HepG2 (cell line): ENCODE data around the gene RPS15A. TPM values are rescaled to one million over a fixed set of nuclear protein-coding genes. Genes with fewer than 3 reads are reported as not detected.
A peak's percentile ranks its signal among the peaks of the same experiment; 100 is the strongest.

Experiments
- CENPT ChIP-seq: sonication (generic); formaldehyde crosslinking; IDR thresholded peaks from 2 replicates; pipeline ENCODE4 v1.8.0; 2022; ENCODE audit warnings: low read depth, mild to moderate bottlenecking, moderate library complexity, missing genetic modification reagents
- GATAD2A ChIP-seq: IDR thresholded peaks from 2 replicates; pipeline ENCODE4 v1.6.1; 2016
- HNRNPK ChIP-seq: fragments of 200-400 bp; formaldehyde crosslinking; IDR thresholded peaks from 2 replicates; pipeline ENCODE4 v1.6.1; 2018; ENCODE audit warnings: low read length, low read depth, moderate library complexity, mild to moderate bottlenecking; ENCODE audit not compliant: poor library complexity, severe bottlenecking
- KDM2A ChIP-seq: sonication (generic); formaldehyde crosslinking; IDR thresholded peaks from 2 replicates; pipeline ENCODE4 v1.4.0; 2020; ENCODE audit warnings: low read depth, missing genetic modification reagents, borderline replicate concordance
- MYNN ChIP-seq: sonication (generic); formaldehyde crosslinking; IDR thresholded peaks from 2 replicates; pipeline ENCODE4 v1.4.0; 2020; ENCODE audit warnings: mild to moderate bottlenecking, low read depth, missing genetic modification reagents
- NFYC ChIP-seq: IDR thresholded peaks from 2 replicates; pipeline ENCODE4 v1.6.1; 2016; ENCODE audit warnings: missing genetic modification reagents, missing compliant biosample characterization
- NR3C1 ChIP-seq: sonication (generic); formaldehyde crosslinking; IDR thresholded peaks from 2 replicates; pipeline ENCODE4 v1.4.0; 2020; ENCODE audit warnings: missing genetic modification reagents
- SPEN ChIP-seq: sonication (generic); formaldehyde crosslinking; IDR thresholded peaks from 2 replicates; pipeline ENCODE4 v1.5.1; 2020; ENCODE audit warnings: low read depth, mild to moderate bottlenecking, missing genetic modification reagents
- TMF1 ChIP-seq: sonication (generic); formaldehyde crosslinking; IDR thresholded peaks from 2 replicates; pipeline ENCODE4 v1.8.1; 2022; ENCODE audit warnings: low read depth, missing genetic modification reagents
- TRIM24 ChIP-seq: sonication (generic); formaldehyde crosslinking; IDR thresholded peaks from 2 replicates; pipeline ENCODE4 v1.8.0; 2022; ENCODE audit warnings: mild to moderate bottlenecking, missing genetic modification reagents
- TSC22D2 ChIP-seq: sonication (generic); formaldehyde crosslinking; IDR thresholded peaks from 2 replicates; pipeline ENCODE4 v1.5.1; 2020; ENCODE audit warnings: missing genetic modification reagents, mild to moderate bottlenecking, borderline replicate concordance
- ZFX ChIP-seq: sonication (generic); formaldehyde crosslinking; IDR thresholded peaks from 2 replicates; pipeline ENCODE4 v1.4.0; 2020; ENCODE audit warnings: mild to moderate bottlenecking, low read depth, missing genetic modification reagents, moderate library complexity
- ZNF121 ChIP-seq: sonication (generic); formaldehyde crosslinking; IDR thresholded peaks from 2 replicates; pipeline ENCODE4 v1.5.0; 2020; ENCODE audit warnings: mild to moderate bottlenecking, missing genetic modification reagents
- ZNF337 ChIP-seq: sonication (generic); formaldehyde crosslinking; IDR thresholded peaks from 2 replicates; pipeline ENCODE4 v1.5.1; 2020; ENCODE audit warnings: missing genetic modification reagents, low read depth, mild to moderate bottlenecking, borderline replicate concordance
- ZNF607 ChIP-seq: sonication (generic); formaldehyde crosslinking; IDR thresholded peaks from 2 replicates; pipeline ENCODE4 v1.5.1; 2020; ENCODE audit warnings: missing genetic modification reagents, mild to moderate bottlenecking, borderline replicate concordance
- polyA plus RNA-seq, 8 experiments: library from polyadenylated mRNA; depleted of rRNA in 3 of 8; stranded (reverse) in 7 of 8; unstranded in 1 of 8; fragments of >200 nt; fragmentation: Illumina TruSeq in 4 of 8; extraction: Trizol in 4 of 8; gene quantifications; 2 replicates each; pipeline versions ENCODE4 v1.2.1 to v1.2.3, GENCODE V29; 2011 to 2016; ENCODE audit warnings: low read depth in 4 of 8, missing spikeins in 1 of 8, mixed read lengths in 1 of 8; ENCODE audit not compliant: insufficient read depth in 1 of 8
- total RNA-seq, 5 experiments: library from RNA; depleted of rRNA; stranded (reverse); fragments of >200 nt; fragmentation: Illumina TruSeq; extraction: Trizol; gene quantifications; 2 replicates each; pipeline ENCODE4 v1.2.3, GENCODE V29; 2016; ENCODE audit warnings: low read depth in 1 of 5
- TF ChIP-seq, protein P1 (sequence below): sonication (generic); formaldehyde crosslinking; IDR thresholded peaks from 2 replicates; pipeline ENCODE4 v1.5.0; 2020; ENCODE audit warnings: missing genetic modification reagents
- TF ChIP-seq, protein P2 (sequence below): sonication (generic); formaldehyde crosslinking; IDR thresholded peaks from 2 replicates; pipeline ENCODE4 v1.4.0; 2020; ENCODE audit warnings: mild to moderate bottlenecking, missing genetic modification reagents
- TF ChIP-seq, protein P3 (sequence below): sonication (generic); formaldehyde crosslinking; IDR thresholded peaks from 2 replicates; pipeline ENCODE4 v1.9.0; 2021; ENCODE audit warnings: missing genetic modification reagents, mild to moderate bottlenecking, borderline replicate concordance
- TF ChIP-seq, protein P4 (sequence below): IDR thresholded peaks from 2 replicates; pipeline ENCODE4 v1.6.1; 2016
- TF ChIP-seq, protein P5 (sequence below): sonication (generic); formaldehyde crosslinking; IDR thresholded peaks from 2 replicates; pipeline ENCODE4 v1.5.1; 2020; ENCODE audit warnings: missing genetic modification reagents, mild to moderate bottlenecking, borderline replicate concordance

Gene RPS15A
- total and polyA plus RNA-seq, 2 of the 13 experiments (the other 11 are each of a cell fraction or from before 2014, with no cell fraction given), result 5,489 to 9,457 TPM

DNA sequence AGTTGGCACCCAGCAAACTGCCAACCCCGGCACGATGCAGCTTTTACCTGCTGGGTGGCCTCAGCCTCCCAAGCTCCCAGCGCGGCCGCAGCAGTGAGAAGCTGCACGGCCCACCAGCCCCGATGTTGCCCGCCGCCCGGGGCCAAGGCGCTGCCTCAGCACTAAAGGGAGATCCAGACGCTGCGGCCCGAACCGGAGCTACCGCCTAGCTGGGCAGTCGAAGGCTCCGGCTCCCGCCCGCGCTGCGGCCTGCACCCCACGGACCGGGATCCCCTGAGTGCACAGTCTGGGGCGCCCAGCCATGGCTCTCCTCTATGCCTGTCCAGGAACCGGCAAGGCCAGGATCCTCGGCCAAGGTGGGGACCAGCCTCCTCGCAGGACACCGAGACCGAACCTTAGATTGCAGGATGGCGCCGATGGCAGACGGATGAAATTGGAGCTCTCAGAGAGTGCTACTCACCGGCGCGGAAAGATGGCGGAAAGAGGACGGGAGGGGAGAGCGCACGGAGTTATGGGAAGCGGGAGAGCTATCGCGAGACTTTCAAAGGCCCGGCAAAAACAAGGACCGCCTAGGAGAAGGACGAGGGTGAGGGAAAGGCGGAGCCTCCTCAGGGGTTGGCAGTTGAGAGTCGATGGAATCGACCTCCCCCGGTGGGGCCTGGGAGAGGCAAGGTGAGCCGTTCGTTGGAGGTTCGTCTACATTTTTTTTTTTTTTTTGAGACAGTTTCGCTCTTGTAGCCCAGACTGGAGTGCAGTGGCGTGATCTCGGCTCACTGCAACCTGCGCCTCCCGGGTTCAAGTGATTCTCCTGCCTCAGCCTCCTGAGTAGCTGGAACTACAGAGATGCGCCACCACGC lies at the start of gene RPS15A (continued):
- TF ChIP-seq SPEN (CRISPR knock-in tag) (peak; percentile 100), NFYC (CRISPR knock-in tag) (0 out of 2 replicates have a peak, but pooled peaks have one; percentile 40), NR3C1 (no peak), GATAD2A (CRISPR knock-in tag) (peak; percentile 83), HNRNPK (peak; percentile 22), ZNF607 (CRISPR knock-in tag) (peak; percentile 98), TMF1 (peak; percentile 94; the same call in 1 of the 2 replicates), KDM2A (peak; percentile 99), ZNF337 (CRISPR knock-in tag) (peak; percentile 97; the same call in 1 of the 2 replicates), TRIM24 (CRISPR knock-in tag) (no peak), ZFX (CRISPR knock-in tag) (peak; percentile 100), MYNN (CRISPR knock-in tag) (peak; percentile 93), CENPT (CRISPR knock-in tag) (peak; percentile 90), TSC22D2 (CRISPR knock-in tag) (peak; percentile 98), ZNF121 (CRISPR knock-in tag) (no peak)
- TF ChIP-seq, protein P1, sequence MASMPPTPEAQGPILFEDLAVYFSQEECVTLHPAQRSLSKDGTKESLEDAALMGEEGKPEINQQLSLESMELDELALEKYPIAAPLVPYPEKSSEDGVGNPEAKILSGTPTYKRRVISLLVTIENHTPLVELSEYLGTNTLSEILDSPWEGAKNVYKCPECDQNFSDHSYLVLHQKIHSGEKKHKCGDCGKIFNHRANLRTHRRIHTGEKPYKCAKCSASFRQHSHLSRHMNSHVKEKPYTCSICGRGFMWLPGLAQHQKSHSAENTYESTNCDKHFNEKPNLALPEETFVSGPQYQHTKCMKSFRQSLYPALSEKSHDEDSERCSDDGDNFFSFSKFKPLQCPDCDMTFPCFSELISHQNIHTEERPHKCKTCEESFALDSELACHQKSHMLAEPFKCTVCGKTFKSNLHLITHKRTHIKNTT (CRISPR knock-in tag), result no peak
- TF ChIP-seq, protein P2, sequence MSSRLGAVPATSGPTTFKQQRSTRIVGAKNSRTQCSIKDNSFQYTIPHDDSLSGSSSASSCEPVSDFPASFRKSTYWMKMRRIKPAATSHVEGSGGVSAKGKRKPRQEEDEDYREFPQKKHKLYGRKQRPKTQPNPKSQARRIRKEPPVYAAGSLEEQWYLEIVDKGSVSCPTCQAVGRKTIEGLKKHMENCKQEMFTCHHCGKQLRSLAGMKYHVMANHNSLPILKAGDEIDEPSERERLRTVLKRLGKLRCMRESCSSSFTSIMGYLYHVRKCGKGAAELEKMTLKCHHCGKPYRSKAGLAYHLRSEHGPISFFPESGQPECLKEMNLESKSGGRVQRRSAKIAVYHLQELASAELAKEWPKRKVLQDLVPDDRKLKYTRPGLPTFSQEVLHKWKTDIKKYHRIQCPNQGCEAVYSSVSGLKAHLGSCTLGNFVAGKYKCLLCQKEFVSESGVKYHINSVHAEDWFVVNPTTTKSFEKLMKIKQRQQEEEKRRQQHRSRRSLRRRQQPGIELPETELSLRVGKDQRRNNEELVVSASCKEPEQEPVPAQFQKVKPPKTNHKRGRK (CRISPR knock-in tag), result no peak
- TF ChIP-seq, protein P3, sequence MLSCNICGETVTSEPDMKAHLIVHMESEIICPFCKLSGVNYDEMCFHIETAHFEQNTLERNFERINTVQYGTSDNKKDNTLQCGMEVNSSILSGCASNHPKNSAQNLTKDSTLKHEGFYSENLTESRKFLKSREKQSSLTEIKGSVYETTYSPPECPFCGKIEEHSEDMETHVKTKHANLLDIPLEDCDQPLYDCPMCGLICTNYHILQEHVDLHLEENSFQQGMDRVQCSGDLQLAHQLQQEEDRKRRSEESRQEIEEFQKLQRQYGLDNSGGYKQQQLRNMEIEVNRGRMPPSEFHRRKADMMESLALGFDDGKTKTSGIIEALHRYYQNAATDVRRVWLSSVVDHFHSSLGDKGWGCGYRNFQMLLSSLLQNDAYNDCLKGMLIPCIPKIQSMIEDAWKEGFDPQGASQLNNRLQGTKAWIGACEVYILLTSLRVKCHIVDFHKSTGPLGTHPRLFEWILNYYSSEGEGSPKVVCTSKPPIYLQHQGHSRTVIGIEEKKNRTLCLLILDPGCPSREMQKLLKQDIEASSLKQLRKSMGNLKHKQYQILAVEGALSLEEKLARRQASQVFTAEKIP, result 0 out of 2 replicates have a peak, but pooled peaks have one; percentile 75
- TF ChIP-seq, protein P4, sequence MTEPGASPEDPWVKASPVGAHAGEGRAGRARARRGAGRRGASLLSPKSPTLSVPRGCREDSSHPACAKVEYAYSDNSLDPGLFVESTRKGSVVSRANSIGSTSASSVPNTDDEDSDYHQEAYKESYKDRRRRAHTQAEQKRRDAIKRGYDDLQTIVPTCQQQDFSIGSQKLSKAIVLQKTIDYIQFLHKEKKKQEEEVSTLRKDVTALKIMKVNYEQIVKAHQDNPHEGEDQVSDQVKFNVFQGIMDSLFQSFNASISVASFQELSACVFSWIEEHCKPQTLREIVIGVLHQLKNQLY (CRISPR knock-in tag), result peak; percentile 84; the same call in 1 of the 2 replicates
- TF ChIP-seq, protein P5, sequence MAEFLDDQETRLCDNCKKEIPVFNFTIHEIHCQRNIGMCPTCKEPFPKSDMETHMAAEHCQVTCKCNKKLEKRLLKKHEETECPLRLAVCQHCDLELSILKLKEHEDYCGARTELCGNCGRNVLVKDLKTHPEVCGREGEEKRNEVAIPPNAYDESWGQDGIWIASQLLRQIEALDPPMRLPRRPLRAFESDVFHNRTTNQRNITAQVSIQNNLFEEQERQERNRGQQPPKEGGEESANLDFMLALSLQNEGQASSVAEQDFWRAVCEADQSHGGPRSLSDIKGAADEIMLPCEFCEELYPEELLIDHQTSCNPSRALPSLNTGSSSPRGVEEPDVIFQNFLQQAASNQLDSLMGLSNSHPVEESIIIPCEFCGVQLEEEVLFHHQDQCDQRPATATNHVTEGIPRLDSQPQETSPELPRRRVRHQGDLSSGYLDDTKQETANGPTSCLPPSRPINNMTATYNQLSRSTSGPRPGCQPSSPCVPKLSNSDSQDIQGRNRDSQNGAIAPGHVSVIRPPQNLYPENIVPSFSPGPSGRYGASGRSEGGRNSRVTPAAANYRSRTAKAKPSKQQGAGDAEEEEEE, result peak; percentile 58; the same call in 1 of the 2 replicates
